Measurements from ENCODE around the gene CCSER1.
"Not testable (repeated sequence)": the region's sequence is repeated elsewhere in the genome, so short reads cannot be mapped to it uniquely, and the experiment has no call there.

The CCSER1 gene

GRCh38 chr4:90449626-90450025 is 322.4 kb downstream of the CCSER1 start:
- DNase-seq (ENCODE audit: insufficient read length, low spot score) (no peak), FAIRE-seq (no peak)
- TF ChIP-seq CTCF (IDR thresholded peaks at IDR 0.05; ENCODE audit: insufficient read depth, missing control alignments) = no peak

GRCh38 chr4:90456891-90457290 is 329.7 kb downstream of the CCSER1 start:
- no peak for DNase-seq (ENCODE audit: insufficient read length, low spot score)
- FAIRE-seq = no peak
- TF ChIP-seq CTCF (IDR thresholded peaks at IDR 0.05; ENCODE audit: insufficient read depth, missing control alignments) = no peak

- DNase-seq (ENCODE audit: insufficient read length, low spot score) (no peak), FAIRE-seq (no peak)
- no peak for TF ChIP-seq CTCF (IDR thresholded peaks at IDR 0.05; ENCODE audit: insufficient read depth, missing control alignments)
Measured at GRCh38 chr4:90457817-90458216, 330.6 kb downstream of the CCSER1 start.

GRCh38 chr4:90458576-90458975 is 331.4 kb downstream of the CCSER1 start:
- DNase-seq (ENCODE audit: insufficient read length, low spot score) = no peak
- no peak for TF ChIP-seq CTCF (IDR thresholded peaks at IDR 0.05; ENCODE audit: insufficient read depth, missing control alignments)
- no peak for FAIRE-seq

- no peak for TF ChIP-seq CTCF (IDR thresholded peaks at IDR 0.05; ENCODE audit: insufficient read depth, missing control alignments)
- DNase-seq (ENCODE audit: insufficient read length, low spot score) = no peak
- FAIRE-seq = no peak
Measured at GRCh38 chr4:90474484-90474883, 347.3 kb downstream of the CCSER1 start.

GRCh38 chr4:90476019-90476418 is 348.8 kb downstream of the CCSER1 start:
- no peak for DNase-seq (ENCODE audit: insufficient read length, low spot score)
- no peak for TF ChIP-seq CTCF (IDR thresholded peaks at IDR 0.05; ENCODE audit: insufficient read depth, missing control alignments)
- no peak for FAIRE-seq

GRCh38 chr4:90476586-90476985 is 349.4 kb downstream of the CCSER1 start:
- no peak for TF ChIP-seq CTCF (IDR thresholded peaks at IDR 0.05; ENCODE audit: insufficient read depth, missing control alignments)
- FAIRE-seq (no peak), DNase-seq (ENCODE audit: insufficient read length, low spot score) (no peak)

GRCh38 chr4:90484894-90485293 is 357.7 kb downstream of the CCSER1 start:
- FAIRE-seq; DNase-seq (ENCODE audit: insufficient read length, low spot score): not testable (repeated sequence)

Measured in D721Med (cell line).